GM10248 (cell line): ENCODE results near the gene HIVEP2.

Source experiments
- CTCF ChIA-PET: fragments of 300-600 bp; sonication (Branson Sonifier 250); formaldehyde crosslinking; extraction: SDS; loops from one replicate; lab custom pipeline; 2021; ENCODE audit warnings: antibody characterized with exemption; lab: Yijun Ruan, JAX
- POLR2A ChIA-PET: fragments of 350-650 bp; sonication (Branson Sonifier 250); formaldehyde crosslinking; extraction: SDS; loops from one replicate; lab custom pipeline; 2020; ENCODE audit warnings: antibody characterized with exemption; lab: Yijun Ruan, JAX
- DNase-seq: peaks from one replicate; pipeline ENCODE4 v3.0.0; 2012; ENCODE audit errors: extremely low spot score
- TF ChIP-seq, protein P1 (sequence below): IDR thresholded peaks from 2 replicates; pipeline ENCODE4 v1.5.1; 2012; ENCODE audit warnings: mild to moderate bottlenecking, low read depth; ENCODE audit errors: extremely low read depth, missing control alignments, control extremely low read depth

Gene HIVEP2

DNA sequence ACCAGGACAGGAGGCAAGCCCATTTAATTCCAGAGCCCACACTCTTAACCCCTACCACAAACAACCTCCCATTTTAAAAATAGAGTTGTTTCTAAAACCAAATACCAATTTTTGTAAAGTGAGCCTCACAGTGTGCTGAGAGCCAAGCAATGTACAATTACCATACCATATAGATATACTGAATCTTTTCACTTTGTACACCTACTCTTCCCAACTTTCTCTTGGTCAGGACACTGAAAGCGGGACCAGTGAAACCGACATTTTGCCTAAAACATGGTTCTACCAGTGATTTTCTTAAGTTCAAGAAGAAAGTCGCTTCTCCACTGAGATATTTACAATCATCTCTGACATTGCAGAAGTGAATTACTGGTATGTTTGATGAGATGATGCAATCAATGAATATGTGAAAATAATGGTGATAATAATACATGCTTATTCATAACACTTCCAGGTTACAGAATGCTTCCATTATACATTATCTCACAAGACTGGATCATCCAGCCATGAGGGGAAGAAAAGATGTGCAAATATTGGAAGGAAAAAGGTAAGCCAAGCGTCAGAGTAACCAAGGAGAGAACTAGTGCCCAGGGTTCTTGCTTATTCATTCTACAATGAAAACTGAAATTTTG, 74.1 kb downstream of the HIVEP2 start:
- no peak for DNase-seq
- ChIA-PET POLR2A (no interaction called here), CTCF (no interaction called here)
- TF ChIP-seq, protein P1, sequence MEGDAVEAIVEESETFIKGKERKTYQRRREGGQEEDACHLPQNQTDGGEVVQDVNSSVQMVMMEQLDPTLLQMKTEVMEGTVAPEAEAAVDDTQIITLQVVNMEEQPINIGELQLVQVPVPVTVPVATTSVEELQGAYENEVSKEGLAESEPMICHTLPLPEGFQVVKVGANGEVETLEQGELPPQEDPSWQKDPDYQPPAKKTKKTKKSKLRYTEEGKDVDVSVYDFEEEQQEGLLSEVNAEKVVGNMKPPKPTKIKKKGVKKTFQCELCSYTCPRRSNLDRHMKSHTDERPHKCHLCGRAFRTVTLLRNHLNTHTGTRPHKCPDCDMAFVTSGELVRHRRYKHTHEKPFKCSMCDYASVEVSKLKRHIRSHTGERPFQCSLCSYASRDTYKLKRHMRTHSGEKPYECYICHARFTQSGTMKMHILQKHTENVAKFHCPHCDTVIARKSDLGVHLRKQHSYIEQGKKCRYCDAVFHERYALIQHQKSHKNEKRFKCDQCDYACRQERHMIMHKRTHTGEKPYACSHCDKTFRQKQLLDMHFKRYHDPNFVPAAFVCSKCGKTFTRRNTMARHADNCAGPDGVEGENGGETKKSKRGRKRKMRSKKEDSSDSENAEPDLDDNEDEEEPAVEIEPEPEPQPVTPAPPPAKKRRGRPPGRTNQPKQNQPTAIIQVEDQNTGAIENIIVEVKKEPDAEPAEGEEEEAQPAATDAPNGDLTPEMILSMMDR = no peak

DNA sequence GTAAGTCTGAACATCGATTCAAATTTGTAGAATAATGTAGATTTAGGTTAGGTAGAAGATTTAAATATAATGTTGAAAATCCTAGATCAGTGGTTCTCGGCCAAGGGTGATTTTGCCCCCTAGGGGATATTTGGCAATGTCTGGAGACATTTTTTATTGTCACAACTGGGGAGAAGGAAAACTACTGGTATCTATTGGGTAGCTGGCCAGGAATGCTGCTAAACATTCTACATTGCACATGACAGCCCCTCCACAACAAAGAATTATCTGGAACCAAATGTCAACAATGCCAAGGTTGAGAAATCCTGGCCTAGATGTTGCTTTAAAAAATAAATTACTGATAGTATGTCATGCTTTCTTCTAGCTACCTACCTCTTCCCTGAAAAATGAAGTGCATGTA, 76.1 kb downstream of the HIVEP2 start:
- POLR2A ChIA-PET = no interaction called here
- CTCF ChIA-PET = interaction anchor here (1.0 to 6.8 kb wide), 6 partner anchors 10 to 75 kb away, joined by 3 to 69 read pairs (median 3); no protein-coding TSS in a partner anchor

DNA sequence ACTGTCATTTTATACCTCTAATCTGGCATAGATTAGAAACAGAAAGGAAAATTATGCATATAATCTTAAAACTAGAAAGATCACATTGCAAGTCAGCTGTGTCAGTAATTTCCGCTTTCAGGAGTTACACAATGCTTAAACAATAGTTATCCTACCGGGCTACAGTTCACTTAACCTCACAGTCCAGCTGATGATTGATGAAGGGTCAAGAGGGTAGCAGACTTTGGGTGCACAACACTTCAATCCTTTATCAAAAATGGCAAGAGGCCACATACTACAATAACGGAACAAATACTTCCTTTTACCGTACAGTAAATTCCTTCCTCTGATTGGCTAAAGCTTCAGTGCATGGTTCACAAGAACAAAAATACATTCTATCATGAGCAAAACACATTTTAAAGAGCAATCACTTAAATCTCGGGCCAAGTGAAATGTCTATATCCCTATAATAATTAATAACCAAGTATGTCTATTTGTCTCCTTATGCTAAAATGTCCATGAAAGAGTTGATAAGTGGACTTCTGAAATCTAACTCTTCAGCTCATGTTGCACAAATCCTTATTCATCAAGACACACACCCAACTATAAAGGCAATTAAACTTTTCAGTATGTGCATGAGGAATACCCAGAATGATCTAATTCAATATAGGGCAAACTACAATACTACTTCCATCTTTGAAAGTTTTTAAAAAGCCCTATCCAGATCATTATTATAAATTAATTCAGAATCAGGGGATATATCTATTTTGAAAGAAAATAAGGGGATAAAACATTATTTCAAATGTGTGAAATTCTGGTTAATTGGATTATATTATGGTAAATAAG, 76.8 kb downstream of the HIVEP2 start:
- POLR2A ChIA-PET = no interaction called here
- DNase-seq = no peak
- CTCF ChIA-PET = interaction anchor here (1.0 to 6.8 kb wide), 4 partner anchors 10 to 74 kb away, joined by 3 to 69 read pairs (median 3); no protein-coding TSS in a partner anchor
- TF ChIP-seq, protein P1 = no peak

More for the DNA sequence above, 76.1 kb downstream of the HIVEP2 start:
- TF ChIP-seq, protein P1 = no peak
- DNase-seq = no peak

DNA sequence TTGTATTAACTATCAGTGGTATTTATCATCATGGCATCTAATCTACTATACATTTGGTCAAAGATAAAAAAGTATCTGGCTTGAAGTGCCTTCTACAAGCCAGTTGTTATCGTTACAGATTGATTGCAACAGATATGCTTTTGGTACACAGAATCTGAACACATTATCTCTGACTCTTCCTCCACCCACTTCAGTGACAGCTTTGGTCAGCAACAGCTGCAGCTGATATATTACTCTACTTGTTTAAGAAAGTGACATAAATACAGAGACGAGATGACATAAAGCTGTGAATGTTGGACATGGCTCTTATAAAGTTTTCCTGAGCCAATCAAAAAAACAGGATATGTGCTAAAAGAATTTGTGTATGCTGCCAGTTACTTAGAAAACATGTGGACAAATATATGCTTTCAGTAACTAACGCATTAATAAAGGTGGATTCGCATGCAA, 77.6 kb downstream of the HIVEP2 start:
- CTCF ChIA-PET = interaction anchor here (6.8 kb wide), 1 partner anchor 11 kb away, joined by 69 read pairs; no protein-coding TSS in a partner anchor
- TF ChIP-seq, protein P1 = no peak
- POLR2A ChIA-PET = no interaction called here
- DNase-seq = no peak

DNA sequence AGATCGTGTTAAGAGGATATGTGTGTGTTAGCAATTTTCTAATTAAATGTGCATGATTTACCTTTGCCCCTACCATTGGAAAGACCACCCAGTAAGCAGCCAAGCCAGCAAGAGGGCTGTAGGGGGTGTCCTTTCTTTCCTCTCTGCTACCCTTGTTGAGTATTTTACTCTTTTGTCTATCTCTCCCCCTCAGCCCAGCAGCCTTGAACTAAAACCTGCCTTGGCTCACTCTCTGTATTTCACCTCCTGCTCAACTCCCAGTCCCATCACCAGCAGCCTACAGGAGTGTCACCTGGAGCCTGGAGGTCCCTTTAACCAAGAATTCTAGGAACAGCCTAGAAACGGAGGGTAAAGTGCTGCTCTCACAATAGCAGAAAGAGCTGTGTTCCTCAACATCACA, 81.0 kb downstream of the HIVEP2 start:
- CTCF ChIA-PET = interaction anchor here (1.0 to 6.8 kb wide), 5 partner anchors 8 to 78 kb away, joined by 3 to 69 read pairs (median 5); no protein-coding TSS in a partner anchor
- TF ChIP-seq, protein P1 = no peak
- POLR2A ChIA-PET = no interaction called here
- DNase-seq = no peak

DNA sequence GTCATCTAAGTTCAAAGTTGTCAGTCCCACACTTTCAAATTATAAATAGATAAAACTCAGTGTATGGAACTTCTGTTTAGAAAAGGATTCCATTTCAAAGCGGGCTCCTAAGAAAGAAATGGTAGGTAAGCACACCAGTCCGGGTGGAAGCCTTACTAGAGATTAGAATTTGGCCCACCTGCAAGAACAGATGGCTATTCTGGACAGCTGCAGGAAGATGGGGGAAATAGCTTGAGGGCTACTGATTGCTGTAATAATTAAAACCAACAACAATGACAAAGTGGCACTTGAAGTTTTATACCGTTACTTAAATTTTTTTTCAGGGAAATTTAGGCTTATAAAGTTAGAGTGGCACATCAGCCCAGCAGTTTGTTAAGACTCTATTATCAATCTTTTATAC, 83.3 kb downstream of the HIVEP2 start:
- no peak for DNase-seq
- ChIA-PET POLR2A (no interaction called here), CTCF (interaction anchor here (2.1 kb wide), 1 partner anchor 9 kb away, joined by 5 read pairs; no protein-coding TSS in a partner anchor)
- TF ChIP-seq, protein P1 = no peak
